ENCODE data around the gene RMC1. TPM values are rescaled to one million over a fixed set of nuclear protein-coding genes. Genes with fewer than 3 reads are reported as not detected.

Gene RMC1
- total and polyA plus RNA-seq, 2 of the 13 experiments (the other 11 are each of a cell fraction or from before 2014, with no cell fraction given), result 9.4 to 19.5 TPM

- TF ChIP-seq DMTF1 (CRISPR knock-in tag; IDR thresholded peaks at IDR 0.05) (no peak), ZNF780A (CRISPR knock-in tag; IDR thresholded peaks at IDR 0.05) (no peak), TBP (CRISPR knock-in tag; IDR thresholded peaks at IDR 0.05) (no peak), MED1 (CRISPR knock-in tag; IDR thresholded peaks at IDR 0.05) (no peak), CBX1 (IDR thresholded peaks at IDR 0.05; ENCODE audit: low read depth) (no peak), ZNF777 (CRISPR knock-in tag; IDR thresholded peaks at IDR 0.05) (no peak)
These were observed 26.9 kb downstream of the RMC1 start (continued) for GRCh38 chr18:23530195-23530594.

- Histone ChIP-seq H3K4me2 (ENCODE audit: low read depth, low read length) (no peak overlapping the region), H3K4me3 (replicated peaks in 1 of 3; ENCODE audit: insufficient read depth in 1 of 3, low read depth in 2 of 3, low read length in 3 of 3) (no peak overlapping the region), H3K27me3 (ENCODE audit: control insufficient read depth in 1 of 2, insufficient read depth in 2 of 2, low read length in 2 of 2) (no peaks in the 10 kb centered on the region), H3K79me2 (ENCODE audit: insufficient read depth, low read length) (no peaks in the 10 kb centered on the region), H3K36me3 (replicated peaks in 1 of 2; ENCODE audit: control insufficient read depth in 1 of 2, insufficient read depth in 2 of 2, low read length in 2 of 2) (peaks cover 30 to 82% of the 10 kb centered on the region in 2 experiments), H2AFZ (ENCODE audit: low read length) (no peak overlapping the region), H3K9ac (ENCODE audit: insufficient read depth, low read depth, low read length) (no peak overlapping the region), H3K4me1 (ENCODE audit: insufficient read depth, low read length) (0 out of 2 replicates have a peak, but pooled peaks cover under 1% of the 10 kb centered on the region), H4K20me1 (ENCODE audit: insufficient read depth, low read length) (no peaks in the 10 kb centered on the region), H3K27ac (ENCODE audit: extremely low read length, insufficient read depth, low read length) (no peak overlapping the region), H3K9me3 (ENCODE audit: low read length) (no peaks in the 10 kb centered on the region)
- WGBS (ENCODE audit: low lambda C conversion rate), result 97% methylated on average over 13 of the region's 13 CpGs
- ChIA-PET POLR2A (no interaction called here), CTCF (ENCODE audit: low intra/inter-chr PET ratio, low total read pairs) (no interaction called here)
- no TSS peak for BruUV-seq (replicated peaks)
- FAIRE-seq, result no peak
- no peak for DNase-seq (ENCODE audit: low spot score)
- TF ChIP-seq ZBTB38 (CRISPR knock-in tag; IDR thresholded peaks at IDR 0.05) (peak; percentile 72; the same call in 1 of the 2 replicates), ZNF503 (CRISPR knock-in tag; IDR thresholded peaks at IDR 0.05) (no peak), ZNF20 (CRISPR knock-in tag; IDR thresholded peaks at IDR 0.05) (no peak), ZHX1 (CRISPR knock-in tag; IDR thresholded peaks at IDR 0.05; ENCODE audit: low read depth) (no peak), RBM22 (optimal IDR thresholded peaks at IDR 0.05; ENCODE audit: low read length) (peak; percentile 56)
- ATAC-seq, result no peak
- in situ Hi-C loops (cut with HindIII; ENCODE audit: extremely low pct_ligation_motif_present, low pct_unique_long_range_greater_than_20kb), result no loop called here
- intact Hi-C loops (cut with micrococcal nuclease; ENCODE audit: unreplicated experiment), result no loop called here
These were observed 28.6 kb downstream of the RMC1 start for GRCh38 chr18:23531912-23532311.

Measured in HepG2 (cell line).